Transverse colon (tissue), 4 donors: Measurements from ENCODE around the gene SLMAP. TPM values are rescaled to one million over a fixed set of nuclear protein-coding genes. Genes with fewer than 3 reads are reported as not detected.

ENCODE experiments used
- DNase-seq: peaks from one replicate; pipeline ENCODE4 v3.0.0-alpha.2; 2019
- H3K27ac ChIP-seq, 4 donors: fragments of 200-600 bp; sonication (generic); 2 replicates each; pipeline ENCODE4 v1.5.1; 2016 to 2018; ENCODE audit warnings: inconsistent platforms in 4 of 4
- H3K27me3 ChIP-seq: fragments of 200-600 bp; sonication (generic); 2 replicates; pipeline ENCODE4 v1.5.1; 2017; ENCODE audit warnings: inconsistent platforms
- H3K36me3 ChIP-seq, 4 donors: fragments of 200-600 bp; sonication (generic); 2 replicates each; pipeline ENCODE4 v1.5.1; 2017 to 2019; ENCODE audit warnings: inconsistent platforms in 4 of 4
- H3K4me1 ChIP-seq, 4 donors: fragments of 200-600 bp; sonication (generic); 2 replicates each; pipeline ENCODE4 v1.5.1; 2017 to 2020; ENCODE audit warnings: inconsistent platforms in 4 of 4
- H3K4me3 ChIP-seq, 4 donors: fragments of 200-600 bp; sonication (generic); 1 replicate in 1 of 4; 2 replicates in 3 of 4; pipeline versions ENCODE4 v1.5.1 to v1.6.1; 2017 to 2019; ENCODE audit warnings: inconsistent platforms in 4 of 4
- H3K9me3 ChIP-seq, 2 donors: fragments of 200-600 bp; sonication (generic); 2 replicates each; pipeline ENCODE4 v1.5.1; 2017 to 2019; ENCODE audit warnings: inconsistent platforms in 2 of 2
- EP300 ChIP-seq: sonication (generic); formaldehyde crosslinking; IDR thresholded peaks from one replicate; pipeline ENCODE4 v1.6.1; 2017; ENCODE audit warnings: antibody characterized with exemption, low read depth
- POLR2A ChIP-seq: fragments of 450-650 bp; IDR thresholded peaks from one replicate; pipeline ENCODE4 v1.6.1; 2016; ENCODE audit warnings: antibody characterized with exemption, mild to moderate bottlenecking, moderate library complexity
- POLR2AphosphoS5 ChIP-seq, 3 donors: sonication (generic); formaldehyde crosslinking; IDR thresholded peaks; one replicate each; pipeline ENCODE4 v1.6.1; 2016; ENCODE audit warnings: antibody characterized with exemption in 3 of 3
- WGBS, 2 donors: methylation state at CpG; one replicate each; pipeline ENCODE4 v1.1.5; 2018; ENCODE audit warnings: low coverage in 1 of 2; 5-methylcytosine and 5-hydroxymethylcytosine counted together
- in situ Hi-C, 4 donors: fragments of 200-750 bp; cut with MboI; loops; one replicate each; pipeline versions ENCODE4 v1.15.0 to v1.15.1; 2017; ENCODE audit warnings: low sequenced_read_pairs in 3 of 4, low pct_ligation_motif_present in 1 of 4, low pct_unique_long_range_greater_than_20kb in 1 of 4
- intact Hi-C: fragments of 100-400 bp; cut with DNase I; formaldehyde crosslinking; loops from one replicate; pipeline ENCODE4 v1.15.1; 2023; ENCODE audit warnings: low total_unique reads
- total RNA-seq, 4 donors: library from RNA; depleted of rRNA; stranded (reverse); fragments of >200 nt; gene quantifications; one replicate each; pipeline ENCODE4 v1.1.0, GENCODE V29; 2016
- TF ChIP-seq, protein P1 (sequence below), 5 experiments: fragments of 200-600 bp in 3 of 5; fragments of 450-650 bp in 2 of 5; sonication (generic) in 3 of 5; IDR thresholded peaks; 1 replicate in 2 of 5; 2 replicates in 3 of 5; pipeline ENCODE4 v1.5.1; 2016 to 2017; ENCODE audit warnings: antibody characterized with exemption in 5 of 5, inconsistent platforms in 3 of 5, mild to moderate bottlenecking in 2 of 5, moderate library complexity in 1 of 5

Gene SLMAP
- total RNA-seq, 4 donors from 2014 or later = 111 to 162 (median 119) TPM

DNA sequence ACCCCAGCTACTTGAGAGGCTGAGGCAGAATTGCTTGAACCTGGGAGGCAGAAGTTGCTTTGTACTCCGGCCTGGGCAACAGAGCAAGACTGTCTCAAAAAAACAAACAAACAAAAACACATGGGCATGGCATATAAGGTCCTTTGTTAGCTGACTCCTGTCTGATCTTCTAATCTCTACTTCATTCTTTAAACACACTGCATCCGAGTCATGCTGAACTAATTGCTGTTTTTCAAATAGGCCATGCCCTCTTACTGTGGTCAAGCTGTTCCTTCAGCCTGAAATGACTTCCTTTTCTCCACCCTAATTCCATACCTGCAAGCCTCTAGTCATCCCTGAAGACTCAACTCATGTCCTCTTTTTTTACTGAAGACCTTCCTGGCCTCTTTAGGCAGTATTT, 22.3 kb upstream of the SLMAP start:
- no peak overlapping the region for H3K27ac ChIP-seq
- no peaks in the 10 kb centered on the region for H3K27me3 ChIP-seq
- in situ Hi-C loops (no loop called here), intact Hi-C loops (no loop called here)
- H3K4me3 ChIP-seq = no peak overlapping the region
- no peaks in the 10 kb centered on the region for H3K9me3 ChIP-seq
- DNase-seq = no peak
- WGBS, 2 donors = 75 to 93% methylated on average over 2 of the region's 2 CpGs
- no peaks in the 10 kb centered on the region for H3K36me3 ChIP-seq
- no peaks in the 10 kb centered on the region for H3K4me1 ChIP-seq
- TF ChIP-seq, protein P1, sequence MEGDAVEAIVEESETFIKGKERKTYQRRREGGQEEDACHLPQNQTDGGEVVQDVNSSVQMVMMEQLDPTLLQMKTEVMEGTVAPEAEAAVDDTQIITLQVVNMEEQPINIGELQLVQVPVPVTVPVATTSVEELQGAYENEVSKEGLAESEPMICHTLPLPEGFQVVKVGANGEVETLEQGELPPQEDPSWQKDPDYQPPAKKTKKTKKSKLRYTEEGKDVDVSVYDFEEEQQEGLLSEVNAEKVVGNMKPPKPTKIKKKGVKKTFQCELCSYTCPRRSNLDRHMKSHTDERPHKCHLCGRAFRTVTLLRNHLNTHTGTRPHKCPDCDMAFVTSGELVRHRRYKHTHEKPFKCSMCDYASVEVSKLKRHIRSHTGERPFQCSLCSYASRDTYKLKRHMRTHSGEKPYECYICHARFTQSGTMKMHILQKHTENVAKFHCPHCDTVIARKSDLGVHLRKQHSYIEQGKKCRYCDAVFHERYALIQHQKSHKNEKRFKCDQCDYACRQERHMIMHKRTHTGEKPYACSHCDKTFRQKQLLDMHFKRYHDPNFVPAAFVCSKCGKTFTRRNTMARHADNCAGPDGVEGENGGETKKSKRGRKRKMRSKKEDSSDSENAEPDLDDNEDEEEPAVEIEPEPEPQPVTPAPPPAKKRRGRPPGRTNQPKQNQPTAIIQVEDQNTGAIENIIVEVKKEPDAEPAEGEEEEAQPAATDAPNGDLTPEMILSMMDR (IDR thresholded peaks at IDR 0.05) = no peak
- TF ChIP-seq POLR2A (no peak), EP300 (no peak), POLR2AphosphoS5 (IDR thresholded peaks at IDR 0.05) (no peak)

DNA sequence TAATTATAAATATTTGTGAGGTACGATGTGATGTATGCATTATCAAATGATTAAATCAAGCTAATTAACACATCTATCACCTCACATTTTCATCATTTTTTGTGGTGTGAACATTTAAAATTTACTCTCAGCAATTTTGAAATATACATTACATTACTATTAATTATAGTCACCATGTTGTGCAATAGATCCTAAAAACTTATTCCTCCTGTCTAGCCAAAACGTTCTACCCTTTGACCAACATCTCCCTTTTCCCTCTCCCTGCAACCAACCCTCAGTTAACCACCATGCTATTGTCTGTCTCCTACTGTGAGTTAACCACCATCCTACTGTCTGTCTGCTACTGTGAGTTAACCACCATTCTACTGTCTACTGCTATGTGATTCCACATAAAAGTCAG, 20.7 kb upstream of the SLMAP start:
- WGBS, 2 donors = 85 to 94% methylated on average over 2 of the region's 2 CpGs
- TF ChIP-seq EP300 (no peak), POLR2AphosphoS5 (IDR thresholded peaks at IDR 0.05) (no peak), POLR2A (no peak)
- TF ChIP-seq, protein P1 (IDR thresholded peaks at IDR 0.05) = no peak
- in situ Hi-C loops = no loop called here
- Histone ChIP-seq H3K4me3 (no peak overlapping the region), H3K27me3 (no peaks in the 10 kb centered on the region), H3K36me3 (no peaks in the 10 kb centered on the region), H3K9me3 (no peaks in the 10 kb centered on the region), H3K27ac (no peak overlapping the region), H3K4me1 (no peaks in the 10 kb centered on the region)
- intact Hi-C loops = no loop called here
- DNase-seq = no peak

DNA sequence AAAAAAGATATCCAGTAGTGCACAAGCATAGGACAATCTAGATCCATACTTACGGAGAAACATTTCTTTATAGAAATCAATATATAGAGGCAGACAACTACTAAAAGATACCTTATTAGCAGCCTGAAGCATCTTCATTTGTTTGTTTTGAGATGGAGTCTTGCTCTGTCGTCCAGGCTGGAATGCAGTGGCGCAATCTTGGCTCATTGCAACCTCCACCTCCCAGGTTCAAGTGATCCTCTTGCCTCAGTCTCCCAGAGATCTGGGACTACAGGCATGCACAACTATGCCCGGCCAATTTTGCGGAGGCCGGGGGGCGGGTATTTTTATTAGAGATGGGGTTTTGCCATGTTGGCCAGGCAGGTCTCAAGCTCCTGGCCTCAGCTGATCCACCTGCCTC, 18.3 kb upstream of the SLMAP start:
- DNase-seq = no peak
- TF ChIP-seq EP300 (no peak), POLR2AphosphoS5 (IDR thresholded peaks at IDR 0.05) (no peak)
- TF ChIP-seq, protein P1 (IDR thresholded peaks at IDR 0.05) = no peak
- H3K27ac ChIP-seq = peak overlapping the region in 1 of 4 donors; percentile 3
- no peak overlapping the region for H3K4me3 ChIP-seq
- 85 to 97% methylated on average over 5 to 7 of the region's 7 CpGs for WGBS, 2 donors
- intact Hi-C loops (no loop called here), in situ Hi-C loops (no loop called here)
- no peaks in the 10 kb centered on the region for H3K36me3 ChIP-seq
- H3K27me3 ChIP-seq = no peaks in the 10 kb centered on the region
- H3K4me1 ChIP-seq = no peaks in the 10 kb centered on the region
- H3K9me3 ChIP-seq = no peaks in the 10 kb centered on the region

DNA sequence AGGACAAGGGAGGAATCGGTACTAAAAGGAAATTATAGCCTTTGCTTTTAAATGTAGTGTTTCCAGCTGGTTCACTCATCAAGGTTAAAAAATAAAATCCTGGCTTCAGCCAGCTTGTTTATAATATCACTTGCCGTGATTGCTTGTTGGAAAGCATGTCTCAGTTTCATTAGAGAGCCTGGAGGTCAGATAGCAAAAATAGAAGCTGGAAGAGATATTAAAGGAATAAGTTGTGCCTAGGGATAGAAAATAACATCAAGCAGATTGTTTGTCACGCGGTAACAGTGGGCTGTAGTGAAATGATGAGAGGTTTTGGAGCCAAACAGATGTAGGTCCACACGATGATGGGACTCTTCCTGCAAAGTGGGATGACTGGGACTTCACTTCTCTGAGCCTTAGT, 17.7 kb upstream of the SLMAP start:
- H3K36me3 ChIP-seq = no peaks in the 10 kb centered on the region
- no peaks in the 10 kb centered on the region for H3K9me3 ChIP-seq
- no peaks in the 10 kb centered on the region for H3K27me3 ChIP-seq
- TF ChIP-seq POLR2A (no peak), EP300 (no peak), POLR2AphosphoS5 (IDR thresholded peaks at IDR 0.05) (no peak)
- TF ChIP-seq, protein P1 (IDR thresholded peaks at IDR 0.05) = no peak
- no peak overlapping the region for H3K4me3 ChIP-seq
- WGBS, 2 donors = 74 to 80% methylated on average over 5 of the region's 5 CpGs
- H3K4me1 ChIP-seq = no peaks in the 10 kb centered on the region
- no peak for DNase-seq
- intact Hi-C loops = no loop called here
- H3K27ac ChIP-seq = peak overlapping the region in 1 of 4 donors; percentile 3
- in situ Hi-C loops = no loop called here
